H9 (cell line): ENCODE results near the gene DYTN. TPM values are rescaled to one million over a fixed set of nuclear protein-coding genes. Genes with fewer than 3 reads are reported as not detected.

Experiments
- DNase-seq: peaks from one replicate; pipeline ENCODE4 v3.0.0-alpha.2; 2017
- H2AFZ ChIP-seq: one replicate; pipeline ENCODE4 v1.6.1; 2013; ENCODE audit warnings: mild to moderate bottlenecking, low read length, control low read depth, moderate library complexity
- H2AK5ac ChIP-seq: 2 replicates; pipeline ENCODE4 v1.6.1; 2013; ENCODE audit warnings: low read length, control low read depth, mixed read lengths; ENCODE audit not compliant: insufficient read length
- H2BK120ac ChIP-seq: one replicate; pipeline ENCODE4 v1.6.1; 2013; ENCODE audit warnings: low read depth, mild to moderate bottlenecking, low read length, control low read depth, inconsistent platforms; ENCODE audit not compliant: poor library complexity, severe bottlenecking
- H2BK12ac ChIP-seq: 2 replicates; pipeline ENCODE4 v1.6.1; 2013; ENCODE audit warnings: low read length, control low read depth, mixed read lengths, low read depth; ENCODE audit not compliant: insufficient read length
- H2BK15ac ChIP-seq: 2 replicates; pipeline ENCODE4 v1.6.1; 2013; ENCODE audit warnings: low read depth, low read length, control low read depth
- H2BK20ac ChIP-seq: one replicate; pipeline ENCODE4 v1.6.1; 2013; ENCODE audit warnings: low read depth, mild to moderate bottlenecking, low read length, control low read depth, inconsistent platforms; ENCODE audit not compliant: poor library complexity, severe bottlenecking
- H2BK5ac ChIP-seq: 2 replicates; pipeline ENCODE4 v1.6.1; 2013; ENCODE audit warnings: low read length, control low read depth, mixed read lengths; ENCODE audit not compliant: insufficient read length
- H3K14ac ChIP-seq: 2 replicates; pipeline ENCODE4 v1.6.1; 2013; ENCODE audit warnings: low read length, control low read depth; ENCODE audit not compliant: insufficient read depth
- H3K18ac ChIP-seq: 2 replicates; pipeline ENCODE4 v1.6.1; 2013; ENCODE audit warnings: low read depth, mild to moderate bottlenecking, mixed read lengths, low read length, control low read depth; ENCODE audit not compliant: insufficient read length
- H3K23ac ChIP-seq: 2 replicates; pipeline ENCODE4 v1.6.1; 2013; ENCODE audit warnings: low read length, control low read depth, mixed read lengths, low read depth; ENCODE audit not compliant: insufficient read length
- H3K23me2 ChIP-seq: 2 replicates; pipeline ENCODE4 v1.6.1; 2013; ENCODE audit warnings: low read depth, mild to moderate bottlenecking, mixed read lengths, low read length, control low read depth; ENCODE audit not compliant: insufficient read length, poor library complexity, severe bottlenecking
- H3K27ac ChIP-seq: 2 replicates; pipeline ENCODE4 v1.5.1; 2013; ENCODE audit warnings: low read length, control low read depth, mixed read lengths, low read depth; ENCODE audit not compliant: insufficient read length
- H3K27me3 ChIP-seq: 2 replicates; pipeline ENCODE4 v1.6.1; 2013; ENCODE audit warnings: low read length, control low read depth, inconsistent platforms; ENCODE audit not compliant: insufficient read depth
- H3K4ac ChIP-seq: 2 replicates; pipeline ENCODE4 v1.6.1; 2013; ENCODE audit warnings: low read depth, mild to moderate bottlenecking, control low read depth, inconsistent platforms, low read length, moderate library complexity
- H3K4me1 ChIP-seq: 2 replicates; pipeline ENCODE4 v1.6.1; 2013; ENCODE audit warnings: low read length, control low read depth, inconsistent platforms; ENCODE audit not compliant: insufficient read depth
- H3K4me2 ChIP-seq: 2 replicates; pipeline ENCODE4 v1.6.1; 2013; ENCODE audit warnings: low read length, control low read depth, mixed read lengths; ENCODE audit not compliant: insufficient read length, insufficient read depth
- H3K56ac ChIP-seq: 2 replicates; pipeline ENCODE4 v1.6.1; 2013; ENCODE audit warnings: low read depth, mild to moderate bottlenecking, mixed read lengths, low read length, control low read depth; ENCODE audit not compliant: insufficient read length
- H3K79me1 ChIP-seq: 2 replicates; pipeline ENCODE4 v1.6.1; 2013; ENCODE audit warnings: low read depth, mild to moderate bottlenecking, moderate library complexity, low read length, control low read depth, inconsistent platforms; ENCODE audit not compliant: insufficient read depth, poor library complexity, severe bottlenecking
- H3K79me2 ChIP-seq: 2 replicates; pipeline ENCODE4 v1.6.1; 2013; ENCODE audit warnings: low read length, control low read depth, inconsistent platforms; ENCODE audit not compliant: insufficient read depth
- H3K9ac ChIP-seq: 2 replicates; pipeline ENCODE4 v1.6.1; 2013; ENCODE audit warnings: low read length, control low read depth, mixed read lengths; ENCODE audit not compliant: insufficient read length; ENCODE audit errors: extremely low read depth
- H3K9me3 ChIP-seq: one replicate; pipeline ENCODE4 v1.6.1; 2013; ENCODE audit warnings: low read depth, low read length, inconsistent platforms; ENCODE audit not compliant: control insufficient read depth
- H3T11ph ChIP-seq: one replicate; pipeline ENCODE4 v1.6.1; 2013; ENCODE audit warnings: mild to moderate bottlenecking, low read length, control low read depth, inconsistent platforms
- H4K20me1 ChIP-seq: one replicate; pipeline ENCODE4 v1.6.1; 2013; ENCODE audit not compliant: control insufficient read depth, insufficient read length, insufficient read depth
- H4K5ac ChIP-seq: 2 replicates; pipeline ENCODE4 v1.6.1; 2013; ENCODE audit warnings: low read depth, mild to moderate bottlenecking, mixed read lengths, low read length, control low read depth; ENCODE audit not compliant: insufficient read length
- H4K8ac ChIP-seq: replicated peaks from 2 replicates; pipeline ENCODE4 v1.6.1; 2013; ENCODE audit warnings: low read length, control low read depth, mixed read lengths, low read depth; ENCODE audit not compliant: insufficient read length
- H4K91ac ChIP-seq: 2 replicates; pipeline ENCODE4 v1.6.1; 2013; ENCODE audit warnings: low read depth, mild to moderate bottlenecking, moderate library complexity, mixed read lengths, low read length, control low read depth; ENCODE audit not compliant: insufficient read length
- H3K27ac Mint-ChIP-seq, 3 experiments: 2 replicates in 2 of 3; 3 replicates in 1 of 3; pipeline ENCODE4 v1.8.0; 2020 to 2021; ENCODE audit warnings: mixed read lengths in 3 of 3, mild to moderate bottlenecking in 1 of 3, moderate library complexity in 1 of 3
- H3K27me3 Mint-ChIP-seq: 2 replicates; pipeline ENCODE4 v1.8.0; 2021; ENCODE audit warnings: low read depth, mild to moderate bottlenecking, moderate library complexity, mixed read lengths
- H3K36me3 Mint-ChIP-seq, 3 experiments: 2 replicates in 2 of 3; 3 replicates in 1 of 3; pipeline ENCODE4 v1.8.0; 2020 to 2021; ENCODE audit warnings: low read depth in 3 of 3, mixed read lengths in 3 of 3; ENCODE audit not compliant: insufficient read depth in 1 of 3
- H3K4me1 Mint-ChIP-seq, 2 experiments: 2 replicates each; pipeline ENCODE4 v1.8.0; 2020; ENCODE audit warnings: mixed read lengths in 2 of 2
- H3K4me3 Mint-ChIP-seq, 2 experiments: 2 replicates in 1 of 2; 3 replicates in 1 of 2; pipeline ENCODE4 v1.8.0; 2020 to 2021; ENCODE audit warnings: mild to moderate bottlenecking in 2 of 2, mixed read lengths in 2 of 2, moderate library complexity in 1 of 2
- H3K9me3 Mint-ChIP-seq, 2 experiments: 2 replicates in 1 of 2; 3 replicates in 1 of 2; pipeline ENCODE4 v1.8.0; 2020; ENCODE audit warnings: mild to moderate bottlenecking in 2 of 2, mixed read lengths in 2 of 2, moderate library complexity in 1 of 2
- CTCF ChIP-seq: fragments of 200-600 bp; sonication (generic); conservative IDR thresholded peaks from 3 replicates; pipeline ENCODE4 v1.8.0; 2021; ENCODE audit warnings: antibody characterized with exemption, mild to moderate bottlenecking
- WGBS: extraction: QIAGEN DNeasy Blood & Tissue Kit; methylation state at CpG from one replicate; pipeline ENCODE4 v1.1.7; 2013; ENCODE audit warnings: missing lambda C conversion rate, low lambda C conversion rate, mixed read lengths; ENCODE audit not compliant: insufficient read length; ENCODE audit errors: extremely low coverage; 5-methylcytosine and 5-hydroxymethylcytosine counted together
- total RNA-seq: library from RNA; stranded (reverse); gene quantifications from 2 replicates; pipeline ENCODE4 v1.2.1, GENCODE V29; 2021

Gene DYTN
- total RNA-seq, 1 experiment from 2014 or later = not detected

DNA sequence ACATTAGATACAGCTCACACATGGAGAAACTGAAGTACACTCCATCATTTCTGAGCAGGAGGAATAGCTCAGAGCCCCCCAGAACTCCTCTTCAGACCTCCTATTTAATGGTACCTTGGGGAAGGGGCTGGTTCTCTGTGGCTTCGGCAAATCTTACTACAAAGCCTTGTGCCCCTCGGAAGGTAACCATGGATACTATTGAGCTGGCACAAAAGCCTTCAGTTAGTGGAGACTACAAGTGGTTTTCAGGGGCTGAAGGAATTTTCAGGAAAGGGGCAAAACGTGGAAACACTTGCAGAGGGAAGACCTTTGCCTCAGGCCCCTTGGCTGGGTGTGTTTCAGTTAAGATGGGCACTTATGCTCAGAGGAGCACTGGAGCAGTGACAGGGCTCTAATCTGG is 77.0 kb downstream of the DYTN start:
- no peaks in the 10 kb centered on the region for H3K9me3 Mint-ChIP-seq

More for the DNA sequence above, 77.0 kb downstream of the DYTN start:
- no peak overlapping the region for H3K9ac ChIP-seq
- no peak overlapping the region for H2BK5ac ChIP-seq
- Mint-ChIP-seq H3K27ac (no peak overlapping the region), H3K4me1 (peaks cover 0 to 9% of the 10 kb centered on the region in 2 experiments; a peak in 3 of 4 replicates), H3K4me3 (peak overlapping the region; percentile 26 to 88; a peak in 3 of 5 replicates), H3K27me3 (peaks cover 17% of the 10 kb centered on the region), H3K36me3 (no peaks in the 10 kb centered on the region)
- H3K23ac ChIP-seq = no peak overlapping the region
- H3K56ac ChIP-seq = no peak overlapping the region
- no peak overlapping the region for H3K27ac ChIP-seq
- no peak overlapping the region for H2BK12ac ChIP-seq
- DNase-seq = no peak
- no peaks in the 10 kb centered on the region for H4K20me1 ChIP-seq
- no peaks in the 10 kb centered on the region for H3K9me3 ChIP-seq
- no peak overlapping the region for H3T11ph ChIP-seq
- no peak overlapping the region for H3K14ac ChIP-seq
- H2AFZ ChIP-seq = no peak overlapping the region
- H3K23me2 ChIP-seq = peaks cover 9% of the 10 kb centered on the region
- no peak overlapping the region for H3K4ac ChIP-seq
- no peaks in the 10 kb centered on the region for H3K4me1 ChIP-seq
- no peak overlapping the region for H2BK15ac ChIP-seq
- H2BK20ac ChIP-seq = no peak overlapping the region
- WGBS = no CpG with 5 or more reads among the region's 3 CpGs
- H4K5ac ChIP-seq = no peak overlapping the region
- no peak overlapping the region for H4K91ac ChIP-seq
- H3K4me2 ChIP-seq = peak overlapping the region; percentile 90
- no peak overlapping the region for H2AK5ac ChIP-seq
- peaks cover 19% of the 10 kb centered on the region; the same call in 1 of the 2 replicates for H3K27me3 ChIP-seq
- no peaks in the 10 kb centered on the region for H3K79me2 ChIP-seq
- no peaks in the 10 kb centered on the region for H3K79me1 ChIP-seq
- no peak overlapping the region for H2BK120ac ChIP-seq
- H4K8ac ChIP-seq = no peak overlapping the region
- TF ChIP-seq CTCF = no peak
- no peak overlapping the region for H3K18ac ChIP-seq
